ENCODE results near the gene TMEM82.

TMEM82 gene

GRCh38 chr1:15765495-15766194 lies 23.3 kb downstream of the TMEM82 start:
- TF ChIP-seq CTCF (IDR thresholded peaks at IDR 0.05; ENCODE audit: low read depth, low read length): no peak
- no peak overlapping the region for H3K4me3 ChIP-seq (replicated peaks in 1 of 2; ENCODE audit: low read depth in 2 of 2, low read length in 2 of 2)
- DNase-seq (ENCODE audit: low read depth in 2 of 2): peak; percentile 67 to 82

- no peak for TF ChIP-seq CTCF (IDR thresholded peaks at IDR 0.05; ENCODE audit: low read depth, low read length)
- DNase-seq (ENCODE audit: low read depth in 2 of 2): no peak
- no peak overlapping the region for H3K4me3 ChIP-seq (replicated peaks in 1 of 2; ENCODE audit: low read depth in 2 of 2, low read length in 2 of 2)
Observed at GRCh38 chr1:15767941-15768340, 25.6 kb downstream of the TMEM82 start.

- no peak overlapping the region for H3K4me3 ChIP-seq (replicated peaks in 1 of 2; ENCODE audit: low read depth in 2 of 2, low read length in 2 of 2)
- no peak for TF ChIP-seq CTCF (IDR thresholded peaks at IDR 0.05; ENCODE audit: low read depth, low read length)
- no peak for DNase-seq (ENCODE audit: low read depth in 2 of 2)
Observed at GRCh38 chr1:15768388-15768787, 26.1 kb downstream of the TMEM82 start.

- TF ChIP-seq CTCF (IDR thresholded peaks at IDR 0.05; ENCODE audit: low read depth, low read length): no peak
- no peak overlapping the region for H3K4me3 ChIP-seq (replicated peaks in 1 of 2; ENCODE audit: low read depth in 2 of 2, low read length in 2 of 2)
- DNase-seq (ENCODE audit: low read depth in 2 of 2): no peak
Observed at GRCh38 chr1:15770313-15770962, 28.1 kb downstream of the TMEM82 start.

- TF ChIP-seq CTCF (IDR thresholded peaks at IDR 0.05; ENCODE audit: low read depth, low read length): no peak
Observed at GRCh38 chr1:15771836-15772515, 29.7 kb downstream of the TMEM82 start.

GRCh38 chr1:15775706-15776105 lies 33.4 kb downstream of the TMEM82 start:
- H3K4me3 ChIP-seq (replicated peaks in 1 of 2; ENCODE audit: low read depth in 2 of 2, low read length in 2 of 2): no peak overlapping the region
- TF ChIP-seq CTCF (IDR thresholded peaks at IDR 0.05; ENCODE audit: low read depth, low read length): no peak
- no peak for DNase-seq (ENCODE audit: low read depth in 2 of 2)

More at GRCh38 chr1:15771836-15772515, 29.7 kb downstream of the TMEM82 start:
- DNase-seq (ENCODE audit: low read depth in 2 of 2): no peak
- no peak overlapping the region for H3K4me3 ChIP-seq (replicated peaks in 1 of 2; ENCODE audit: low read depth in 2 of 2, low read length in 2 of 2)

All from cardiac fibroblast (primary cell).